ENCODE results near the gene GBGT1.

GRCh38 chr9:133155156-133155555, 8.6 kb downstream of the GBGT1 start:
- no peak for TF ChIP-seq SIN3A (IDR thresholded peaks at IDR 0.05; ENCODE audit: borderline replicate concordance, low read depth, low read length)
- no peak for TF ChIP-seq PBX3 (IDR thresholded peaks at IDR 0.05)
- TF ChIP-seq CTCF (IDR thresholded peaks at IDR 0.05): no peak
- TF ChIP-seq RAD21 (IDR thresholded peaks at IDR 0.05; ENCODE audit: low read length): no peak
- no peak for TF ChIP-seq USF1 (IDR thresholded peaks at IDR 0.05; ENCODE audit: borderline replicate concordance, low read depth)
- no peak for TF ChIP-seq USF2 (IDR thresholded peaks at IDR 0.05; ENCODE audit: borderline replicate concordance, low read depth, low read length)
- no peak for TF ChIP-seq EP300 (IDR thresholded peaks at IDR 0.05; ENCODE audit: borderline replicate concordance in 1 of 2, low read depth in 1 of 2, low read length in 1 of 2)
- no peak for TF ChIP-seq EZH2phosphoT487 (IDR thresholded peaks at IDR 0.05; ENCODE audit: borderline replicate concordance, low read depth)
- TF ChIP-seq TAF1 (IDR thresholded peaks at IDR 0.05; ENCODE audit: borderline replicate concordance, low read depth, low read length): no peak
- no peak for TF ChIP-seq POLR2AphosphoS5 (IDR thresholded peaks at IDR 0.05; ENCODE audit: low read depth, low read length)
- no peak for TF ChIP-seq ZBTB33 (IDR thresholded peaks at IDR 0.05; ENCODE audit: borderline replicate concordance, low read depth)
- no peak for TF ChIP-seq NRF1 (IDR thresholded peaks at IDR 0.05; ENCODE audit: low read depth, low read length)
- TF ChIP-seq MXI1 (IDR thresholded peaks at IDR 0.05; ENCODE audit: low read depth, low read length): no peak
- TF ChIP-seq SMC3 (IDR thresholded peaks at IDR 0.05; ENCODE audit: low read depth, low read length): no peak
